GM10266 (cell line): ENCODE data around the gene CEBPA.

ENCODE experiments used
- DNase-seq: peaks from one replicate; pipeline ENCODE4 v3.0.0; 2012; ENCODE audit errors: extremely low spot score
- TF ChIP-seq, protein P1 (sequence below): IDR thresholded peaks from 2 replicates; pipeline ENCODE4 v1.5.1; 2012; ENCODE audit warnings: mild to moderate bottlenecking, low read depth; ENCODE audit not compliant: control insufficient read depth, insufficient read depth; ENCODE audit errors: missing control alignments

The CEBPA gene

DNA sequence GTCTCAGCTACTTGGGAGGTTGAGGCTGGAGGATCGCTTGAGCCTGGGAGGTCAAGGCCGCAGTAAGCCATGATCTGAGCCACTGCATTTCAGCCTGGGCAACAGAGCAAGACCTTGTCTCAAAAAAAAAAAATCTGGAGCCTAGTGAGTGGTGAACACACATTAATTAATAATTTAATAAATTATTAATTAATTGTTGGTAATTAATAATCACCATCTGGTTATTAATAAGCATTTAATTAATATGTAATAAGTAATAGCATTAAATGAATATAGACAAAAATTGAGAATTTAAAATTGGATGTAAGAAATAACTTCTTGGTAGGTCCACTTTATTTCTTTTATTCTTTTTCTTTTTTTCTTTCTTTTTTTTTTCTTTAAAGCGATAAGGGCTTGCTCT is 31.9 kb upstream of the CEBPA start:
- TF ChIP-seq, protein P1, sequence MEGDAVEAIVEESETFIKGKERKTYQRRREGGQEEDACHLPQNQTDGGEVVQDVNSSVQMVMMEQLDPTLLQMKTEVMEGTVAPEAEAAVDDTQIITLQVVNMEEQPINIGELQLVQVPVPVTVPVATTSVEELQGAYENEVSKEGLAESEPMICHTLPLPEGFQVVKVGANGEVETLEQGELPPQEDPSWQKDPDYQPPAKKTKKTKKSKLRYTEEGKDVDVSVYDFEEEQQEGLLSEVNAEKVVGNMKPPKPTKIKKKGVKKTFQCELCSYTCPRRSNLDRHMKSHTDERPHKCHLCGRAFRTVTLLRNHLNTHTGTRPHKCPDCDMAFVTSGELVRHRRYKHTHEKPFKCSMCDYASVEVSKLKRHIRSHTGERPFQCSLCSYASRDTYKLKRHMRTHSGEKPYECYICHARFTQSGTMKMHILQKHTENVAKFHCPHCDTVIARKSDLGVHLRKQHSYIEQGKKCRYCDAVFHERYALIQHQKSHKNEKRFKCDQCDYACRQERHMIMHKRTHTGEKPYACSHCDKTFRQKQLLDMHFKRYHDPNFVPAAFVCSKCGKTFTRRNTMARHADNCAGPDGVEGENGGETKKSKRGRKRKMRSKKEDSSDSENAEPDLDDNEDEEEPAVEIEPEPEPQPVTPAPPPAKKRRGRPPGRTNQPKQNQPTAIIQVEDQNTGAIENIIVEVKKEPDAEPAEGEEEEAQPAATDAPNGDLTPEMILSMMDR, result no peak
- DNase-seq, result no peak

DNA sequence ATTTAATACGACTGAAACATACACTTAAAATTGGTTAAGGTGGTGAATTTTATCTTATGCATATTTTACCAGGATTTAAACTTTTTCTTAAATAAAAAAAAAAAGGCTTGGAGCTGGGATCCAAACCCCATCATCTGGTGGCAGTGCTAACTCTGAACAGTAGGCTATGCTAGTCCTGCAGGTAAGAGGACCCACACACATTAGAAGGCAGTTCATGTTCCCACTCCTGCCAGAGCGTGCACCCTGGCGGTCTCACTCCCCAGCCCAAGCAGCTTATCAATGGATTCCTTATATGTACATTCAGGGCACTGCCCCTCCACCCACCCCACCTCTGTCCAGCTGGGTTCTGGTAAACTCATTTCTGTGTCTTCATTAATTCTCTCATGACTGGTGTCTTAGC is 31.3 kb upstream of the CEBPA start:
- TF ChIP-seq, protein P1, result no peak
- no peak for DNase-seq

- TF ChIP-seq, protein P1, result no peak
- no peak for DNase-seq
These were observed 30.8 kb upstream of the CEBPA start for GRCh38 chr19:33333151-33333550.

GRCh38 chr19:33332248-33332647 is 29.9 kb upstream of the CEBPA start:
- no peak for DNase-seq
- TF ChIP-seq, protein P1, result no peak

- DNase-seq, result no peak
- TF ChIP-seq, protein P1, result no peak
These were observed 27.4 kb upstream of the CEBPA start for GRCh38 chr19:33329736-33330135.

DNA sequence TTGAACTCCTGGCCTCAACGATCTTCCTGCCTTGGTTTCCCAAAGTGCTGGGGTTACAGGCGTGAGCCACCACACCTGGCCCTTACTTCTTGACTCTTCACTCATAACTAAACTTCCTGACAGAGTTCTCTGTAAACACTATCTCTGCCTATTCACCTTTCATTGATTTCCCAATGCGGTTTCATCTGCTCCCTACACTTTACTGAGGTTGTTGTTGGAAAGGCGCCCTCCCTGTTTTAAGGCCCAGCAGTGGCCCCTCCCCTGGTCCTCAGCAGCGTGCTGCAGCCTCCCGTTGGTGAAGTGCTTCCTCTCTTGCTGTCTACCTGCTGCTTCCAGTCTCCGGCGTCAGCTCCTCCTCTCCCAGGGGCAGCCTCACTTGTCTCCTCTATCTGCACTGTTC is 26.7 kb upstream of the CEBPA start:
- TF ChIP-seq, protein P1, result no peak
- no peak for DNase-seq

GRCh38 chr19:33325920-33326319 is 23.6 kb upstream of the CEBPA start:
- TF ChIP-seq, protein P1, result no peak
- no peak for DNase-seq
